ENCODE measurements around the gene OR2H2. TPM values are rescaled to one million over a fixed set of nuclear protein-coding genes. Genes with fewer than 3 reads are reported as not detected.

The OR2H2 gene
- total RNA-seq, 4 donors from 2014 or later, result not detected

DNA sequence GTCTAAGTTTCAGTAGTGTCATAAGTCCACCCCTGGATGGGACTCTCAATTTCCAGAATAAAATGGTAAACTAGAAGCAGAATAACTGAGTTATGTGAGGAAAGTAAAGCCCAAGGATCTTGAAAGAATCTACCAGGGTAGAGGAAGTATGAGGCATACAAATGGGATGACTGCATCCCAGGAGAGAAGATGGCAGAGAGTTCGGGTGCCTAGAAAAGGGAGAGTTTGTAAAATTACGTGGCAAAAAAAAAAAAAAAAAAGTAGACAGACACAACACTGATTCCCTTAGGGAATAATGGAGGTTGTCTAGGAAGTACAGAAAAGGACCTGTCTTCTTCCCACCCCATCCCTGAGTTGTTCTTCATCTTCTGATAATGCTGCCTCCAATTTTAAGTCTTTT lies 44.6 kb downstream of the OR2H2 start:
- WGBS, 2 donors, result 85 to 91% methylated on average over 2 of the region's 2 CpGs
- Histone ChIP-seq H3K4me1 (peaks cover 0 to 53% (median 20%) of the 10 kb centered on the region in 4 donors), H3K27ac (no peak overlapping the region), H3K27me3 (no peaks in the 10 kb centered on the region), H3K9me3 (no peaks in the 10 kb centered on the region), H3K4me3 (no peak overlapping the region), H3K36me3 (no peaks in the 10 kb centered on the region)
- TF ChIP-seq POLR2A (IDR thresholded peaks at IDR 0.05) (no peak), EP300 (IDR thresholded peaks at IDR 0.05) (no peak)
- TF ChIP-seq, protein P1, sequence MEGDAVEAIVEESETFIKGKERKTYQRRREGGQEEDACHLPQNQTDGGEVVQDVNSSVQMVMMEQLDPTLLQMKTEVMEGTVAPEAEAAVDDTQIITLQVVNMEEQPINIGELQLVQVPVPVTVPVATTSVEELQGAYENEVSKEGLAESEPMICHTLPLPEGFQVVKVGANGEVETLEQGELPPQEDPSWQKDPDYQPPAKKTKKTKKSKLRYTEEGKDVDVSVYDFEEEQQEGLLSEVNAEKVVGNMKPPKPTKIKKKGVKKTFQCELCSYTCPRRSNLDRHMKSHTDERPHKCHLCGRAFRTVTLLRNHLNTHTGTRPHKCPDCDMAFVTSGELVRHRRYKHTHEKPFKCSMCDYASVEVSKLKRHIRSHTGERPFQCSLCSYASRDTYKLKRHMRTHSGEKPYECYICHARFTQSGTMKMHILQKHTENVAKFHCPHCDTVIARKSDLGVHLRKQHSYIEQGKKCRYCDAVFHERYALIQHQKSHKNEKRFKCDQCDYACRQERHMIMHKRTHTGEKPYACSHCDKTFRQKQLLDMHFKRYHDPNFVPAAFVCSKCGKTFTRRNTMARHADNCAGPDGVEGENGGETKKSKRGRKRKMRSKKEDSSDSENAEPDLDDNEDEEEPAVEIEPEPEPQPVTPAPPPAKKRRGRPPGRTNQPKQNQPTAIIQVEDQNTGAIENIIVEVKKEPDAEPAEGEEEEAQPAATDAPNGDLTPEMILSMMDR (IDR thresholded peaks at IDR 0.05), result no peak
- DNase-seq (ENCODE audit: low spot score in 2 of 2), result no peak

DNA sequence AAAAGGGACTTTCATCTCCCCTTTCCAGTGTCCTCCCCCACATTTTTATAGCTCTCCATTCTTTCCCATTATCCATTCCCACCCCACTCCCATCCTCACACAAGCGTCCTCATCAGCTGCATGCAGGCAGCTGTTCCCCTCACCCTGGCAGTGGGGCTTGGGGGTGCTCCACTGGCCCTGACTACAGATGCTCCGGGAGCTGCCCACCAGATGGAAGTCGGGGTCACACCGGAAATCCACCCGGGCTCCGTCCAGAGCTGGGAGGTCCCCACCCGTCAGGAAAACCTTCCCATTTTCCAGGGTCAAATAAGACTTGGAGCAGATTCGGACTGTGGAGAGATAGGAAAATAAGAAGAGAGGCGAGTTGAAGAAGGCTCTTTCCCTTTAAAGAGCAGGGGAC lies 45.4 kb downstream of the OR2H2 start:
- WGBS, 2 donors, result 82 to 85% methylated on average over 9 of the region's 9 CpGs
- H3K4me3 ChIP-seq, result no peak overlapping the region
- no peak overlapping the region for H3K27ac ChIP-seq
- no peak for DNase-seq (ENCODE audit: low spot score in 2 of 2)
- TF ChIP-seq POLR2A (IDR thresholded peaks at IDR 0.05) (no peak), EP300 (IDR thresholded peaks at IDR 0.05) (no peak)
- TF ChIP-seq, protein P1 (IDR thresholded peaks at IDR 0.05), result no peak
- no peaks in the 10 kb centered on the region for H3K27me3 ChIP-seq
- H3K36me3 ChIP-seq, result no peaks in the 10 kb centered on the region
- H3K4me1 ChIP-seq, result peaks cover 0 to 53% (median 20%) of the 10 kb centered on the region in 4 donors
- no peaks in the 10 kb centered on the region for H3K9me3 ChIP-seq

DNA sequence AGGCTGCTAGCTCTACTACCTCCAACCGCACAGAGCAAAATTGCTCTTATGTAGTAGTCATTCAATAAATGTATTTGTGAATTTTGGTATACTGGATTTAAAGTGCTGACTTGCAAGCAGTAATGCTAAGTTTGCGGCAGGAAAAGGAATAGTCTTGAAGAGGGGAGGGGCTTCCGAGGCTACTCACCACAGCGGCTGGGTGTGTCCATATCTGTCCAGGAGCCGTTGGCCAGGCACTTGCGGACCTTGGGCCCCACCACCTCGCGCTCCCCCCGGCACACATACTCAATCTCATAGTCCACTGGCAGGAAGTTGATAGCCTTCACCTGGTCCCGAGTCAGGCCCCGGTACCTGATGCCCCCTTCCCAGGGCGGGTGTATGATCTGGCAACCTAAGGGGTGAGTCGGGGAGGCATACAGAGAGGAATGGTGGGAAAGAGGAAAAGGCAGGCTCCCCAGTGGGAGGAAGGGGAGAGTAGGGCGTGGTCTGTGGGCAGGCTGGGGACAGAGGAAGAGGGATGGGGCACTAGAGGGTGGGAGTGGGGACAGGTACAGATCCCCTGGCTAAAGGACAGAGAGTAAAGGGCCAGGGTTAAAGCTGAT lies 46.4 kb downstream of the OR2H2 start:
- peaks cover 0 to 53% (median 20%) of the 10 kb centered on the region in 4 donors for H3K4me1 ChIP-seq
- WGBS, 2 donors, result 64 to 79% methylated on average over 14 of the region's 14 CpGs
- no peak for TF ChIP-seq EP300 (IDR thresholded peaks at IDR 0.05)
- no peak for TF ChIP-seq POLR2A (IDR thresholded peaks at IDR 0.05)
- TF ChIP-seq, protein P1 (IDR thresholded peaks at IDR 0.05), result no peak
- H3K27me3 ChIP-seq, result no peaks in the 10 kb centered on the region
- H3K36me3 ChIP-seq, result no peaks in the 10 kb centered on the region
- H3K4me3 ChIP-seq, result no peak overlapping the region
- DNase-seq (ENCODE audit: low spot score in 2 of 2), result no peak
- H3K9me3 ChIP-seq, result no peaks in the 10 kb centered on the region
- no peak overlapping the region for H3K27ac ChIP-seq

DNA sequence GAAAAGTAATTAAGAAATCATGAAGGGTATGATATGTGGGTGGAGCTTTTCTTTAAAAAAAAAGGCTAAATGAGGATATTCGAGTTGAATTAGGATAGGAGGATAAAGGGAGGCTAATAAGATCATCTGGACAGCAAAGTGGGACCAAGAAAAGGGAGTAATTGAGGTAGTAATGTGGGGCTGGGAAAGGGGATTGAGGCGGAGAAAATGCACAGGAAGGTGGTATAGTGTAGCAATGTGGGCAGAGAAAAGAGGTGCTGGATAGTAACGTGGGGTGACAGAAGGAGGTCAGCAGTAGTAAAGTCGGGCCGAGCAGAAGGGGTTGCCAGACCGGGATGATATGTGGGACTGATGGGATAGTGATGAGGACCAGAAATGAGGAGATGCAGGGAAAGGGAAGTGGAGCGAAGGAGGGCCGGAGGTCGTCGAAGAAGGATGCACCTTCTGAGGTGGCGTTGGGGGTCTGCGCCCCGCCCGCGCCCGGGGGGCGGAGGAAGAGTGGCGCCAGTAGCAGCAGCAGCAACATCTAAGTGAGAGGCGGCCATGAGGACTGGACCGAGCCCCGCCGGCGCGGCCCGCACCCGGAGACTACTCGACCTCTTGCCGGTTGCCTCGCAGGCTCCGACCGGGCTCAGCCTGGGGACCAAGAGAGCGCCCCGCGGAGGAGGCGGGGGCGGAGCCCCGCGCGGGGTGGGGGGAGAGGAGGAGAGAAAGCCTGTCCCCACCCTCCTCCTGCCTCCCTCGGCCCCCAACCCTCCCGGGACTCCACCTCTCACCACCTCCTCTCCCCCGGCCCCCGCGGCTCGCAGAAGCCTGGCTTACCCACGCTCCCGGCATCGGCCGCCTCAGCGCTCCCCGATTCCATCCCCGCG lies 47.2 kb downstream of the OR2H2 start:
- TF ChIP-seq EP300 (IDR thresholded peaks at IDR 0.05) (no peak), POLR2A (IDR thresholded peaks at IDR 0.05) (no peak)
- TF ChIP-seq, protein P1 (IDR thresholded peaks at IDR 0.05), result no peak
- DNase-seq (ENCODE audit: low spot score in 2 of 2), result peak in 1 of 2 donors; percentile 27
- no peaks in the 10 kb centered on the region for H3K9me3 ChIP-seq
- WGBS, 2 donors, result 4 to 6% methylated on average over 30 to 44 of the region's 53 CpGs
- H3K27ac ChIP-seq, result peak overlapping the region; percentile 67 to 87 (median 74)
- no peaks in the 10 kb centered on the region for H3K36me3 ChIP-seq
- H3K4me3 ChIP-seq, result peak overlapping the region; percentile 71 to 84 (median 79)
- H3K4me1 ChIP-seq, result peaks cover 0 to 50% (median 19%) of the 10 kb centered on the region in 4 donors
- H3K27me3 ChIP-seq, result no peaks in the 10 kb centered on the region

Measured in tibial nerve (tissue), 4 donors.